Heart left ventricle (tissue), 13 donors: Measurements from ENCODE around the gene TRMT11.

ENCODE experiments used
- POLR2A ChIP-seq, 2 donors: fragments of 450-650 bp; IDR thresholded peaks; one replicate each; pipeline ENCODE4 v1.6.1; 2017; ENCODE audit warnings: antibody characterized with exemption in 2 of 2, mild to moderate bottlenecking in 2 of 2, moderate library complexity in 2 of 2
- TF ChIP-seq, protein P1 (sequence below), 12 donors: fragments of 200-600 bp; sonication (generic) in 4 of 12; IDR thresholded peaks; one replicate each; pipeline versions ENCODE4 v1.5.0 to v1.8.0; 2018 to 2022; ENCODE audit warnings: antibody characterized with exemption in 12 of 12, mild to moderate bottlenecking in 5 of 12
- donor health status: ischemic (EF 13 %, LVEDD 7.1; RV severe dilation, severe dysfunction).
- donor health status: DM: no; HTN: yes; CAD: no.
- donor health status: DM: no; HTN: no; CAD: no.
- donor health status: ischemic (EF 25% LVEDD 6.9; RV normal size, moderate dysfunction).
- donor health status: ischemic (EF 25% LVEDD 5.7; RV mildly dilated, moderate dysfunction).
- donor health status: ischemic (EF 35%, LVEDD 5.7; RV mildly dilated, moderate dysfunction).
- donor health status: nonischemic (EF 11% LVEDD 7.7; RV severe dilation, severe dysfunction).
- donor health status: DM: yes; HTN: yes; CAD: no.
- donor health status: PGD.
- donor health status: ischemic (EF 29% LVEDD 5.4; RV normal size, mild dysfunction).
- donor health status: nonischemic (EF 23%, LVEDD 6.1; RV moderate dilation, normal function).

- TF ChIP-seq, protein P1, sequence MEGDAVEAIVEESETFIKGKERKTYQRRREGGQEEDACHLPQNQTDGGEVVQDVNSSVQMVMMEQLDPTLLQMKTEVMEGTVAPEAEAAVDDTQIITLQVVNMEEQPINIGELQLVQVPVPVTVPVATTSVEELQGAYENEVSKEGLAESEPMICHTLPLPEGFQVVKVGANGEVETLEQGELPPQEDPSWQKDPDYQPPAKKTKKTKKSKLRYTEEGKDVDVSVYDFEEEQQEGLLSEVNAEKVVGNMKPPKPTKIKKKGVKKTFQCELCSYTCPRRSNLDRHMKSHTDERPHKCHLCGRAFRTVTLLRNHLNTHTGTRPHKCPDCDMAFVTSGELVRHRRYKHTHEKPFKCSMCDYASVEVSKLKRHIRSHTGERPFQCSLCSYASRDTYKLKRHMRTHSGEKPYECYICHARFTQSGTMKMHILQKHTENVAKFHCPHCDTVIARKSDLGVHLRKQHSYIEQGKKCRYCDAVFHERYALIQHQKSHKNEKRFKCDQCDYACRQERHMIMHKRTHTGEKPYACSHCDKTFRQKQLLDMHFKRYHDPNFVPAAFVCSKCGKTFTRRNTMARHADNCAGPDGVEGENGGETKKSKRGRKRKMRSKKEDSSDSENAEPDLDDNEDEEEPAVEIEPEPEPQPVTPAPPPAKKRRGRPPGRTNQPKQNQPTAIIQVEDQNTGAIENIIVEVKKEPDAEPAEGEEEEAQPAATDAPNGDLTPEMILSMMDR (IDR thresholded peaks at IDR 0.05): no peak
- no peak for TF ChIP-seq POLR2A (IDR thresholded peaks at IDR 0.05)
Observed at GRCh38 chr6:126066053-126067048, 80.0 kb downstream of the TRMT11 start.
